HG03469 (cell line): Measurements from ENCODE around the gene FBXO4.
A peak's percentile ranks its signal among the peaks of the same experiment; 100 is the strongest.
"Not testable (repeated sequence)": the region's sequence is repeated elsewhere in the genome, so short reads cannot be mapped to it uniquely, and the experiment has no call there.

ENCODE experiments used
- ATAC-seq: cut with Tn5 transposase; IDR thresholded peaks from one replicate; pipeline ENCODE4 v1.9.1; 2021; ENCODE audit warnings: mild to moderate bottlenecking, moderate library complexity, moderate number of reproducible peaks; ENCODE audit not compliant: unreplicated experiment

FBXO4 gene

DNA sequence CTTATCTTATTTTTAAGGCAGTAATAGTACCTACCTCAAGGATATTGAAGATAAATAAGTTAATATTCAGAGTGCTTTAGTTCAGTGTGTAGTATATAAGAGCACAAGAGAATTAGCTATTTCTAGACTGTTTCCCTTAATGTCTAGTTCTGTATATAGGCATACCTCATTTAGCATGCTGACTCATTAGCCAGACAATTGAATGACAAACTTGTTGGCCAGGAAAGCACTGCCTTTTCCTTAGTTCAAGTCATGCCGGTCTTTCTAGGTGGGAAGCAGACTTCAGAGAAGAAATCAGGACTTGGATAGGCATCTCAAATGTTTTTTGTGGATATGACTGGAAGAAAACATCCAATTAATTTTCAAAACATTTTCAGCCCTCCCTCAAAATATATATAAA is 3.2 kb upstream of the FBXO4 start:
- ATAC-seq: no peak

DNA sequence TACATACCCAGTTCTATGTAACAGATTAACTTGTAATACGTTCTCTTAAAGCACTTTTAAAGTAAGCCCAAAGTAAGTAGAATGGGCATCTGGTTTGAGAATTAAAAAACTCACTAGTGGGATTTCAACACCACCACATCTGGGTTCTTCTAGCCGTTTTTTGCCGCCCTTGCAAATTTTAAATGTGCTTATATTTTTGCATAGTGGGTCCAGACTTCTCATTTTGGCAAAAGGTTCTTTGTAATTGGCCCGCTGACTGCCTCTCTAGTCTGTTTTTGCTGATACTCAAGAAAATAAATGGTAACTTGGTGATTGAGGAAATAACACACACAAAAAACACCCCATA is 582 bp upstream of the FBXO4 start:
- ATAC-seq: no peak

DNA sequence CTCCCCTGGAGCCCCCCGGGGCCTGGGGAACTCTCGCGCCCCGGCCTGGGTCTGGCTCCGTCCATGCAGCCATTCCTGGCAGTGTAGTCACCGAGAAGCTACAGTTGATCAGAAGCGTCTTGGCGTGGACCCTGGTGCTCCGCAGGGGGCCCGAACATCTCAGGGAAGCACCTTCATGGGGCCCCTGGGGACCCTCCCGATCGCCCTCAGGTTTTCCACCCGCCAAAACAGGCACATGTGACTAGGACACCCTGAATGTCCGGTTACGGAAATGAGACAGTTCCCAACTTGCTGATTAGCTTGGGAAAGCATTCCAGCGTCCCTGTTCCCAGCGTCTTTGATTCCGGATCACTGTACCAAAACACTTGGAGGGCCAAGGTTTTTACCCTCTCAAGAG is 472 bp downstream of the FBXO4 start:
- peak; percentile 9 for ATAC-seq

DNA sequence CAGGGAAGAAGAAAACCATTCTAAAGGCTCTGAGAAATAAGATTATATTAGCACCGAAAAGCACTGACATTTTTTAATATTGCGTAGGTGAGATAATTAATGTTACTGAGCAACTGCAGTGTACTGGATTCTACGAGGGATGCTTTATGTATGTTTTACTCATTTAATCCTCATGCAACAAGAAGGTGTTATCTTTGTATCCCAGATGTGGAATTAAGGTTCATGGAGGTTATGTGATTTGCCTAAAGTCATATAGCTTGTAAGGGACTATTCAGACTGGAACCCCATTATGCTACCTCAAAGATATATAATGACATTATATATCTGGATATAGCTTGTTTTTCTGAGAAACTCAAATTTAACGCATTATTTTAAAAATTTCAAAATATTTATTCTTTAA is 2.5 kb downstream of the FBXO4 start:
- no peak for ATAC-seq

DNA sequence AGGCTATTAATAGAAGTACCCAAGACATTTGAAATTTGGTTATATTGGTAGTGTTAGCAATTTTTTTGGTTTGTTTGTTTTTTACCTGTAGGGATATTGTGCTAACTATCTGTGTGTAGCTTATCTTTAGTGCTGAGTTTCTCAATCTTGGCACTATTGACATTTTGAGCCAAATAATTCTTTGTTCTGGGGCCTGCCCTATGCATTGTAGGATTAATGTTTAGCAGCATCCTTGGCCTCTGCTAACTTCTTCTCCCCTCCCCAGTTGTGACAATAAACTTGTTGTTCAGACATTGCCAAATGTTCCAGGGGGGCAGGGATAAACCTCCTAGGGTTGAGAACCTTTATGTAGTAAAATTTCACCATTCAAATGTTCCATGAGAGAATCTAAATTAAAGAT is 4.0 kb downstream of the FBXO4 start:
- no peak for ATAC-seq

DNA sequence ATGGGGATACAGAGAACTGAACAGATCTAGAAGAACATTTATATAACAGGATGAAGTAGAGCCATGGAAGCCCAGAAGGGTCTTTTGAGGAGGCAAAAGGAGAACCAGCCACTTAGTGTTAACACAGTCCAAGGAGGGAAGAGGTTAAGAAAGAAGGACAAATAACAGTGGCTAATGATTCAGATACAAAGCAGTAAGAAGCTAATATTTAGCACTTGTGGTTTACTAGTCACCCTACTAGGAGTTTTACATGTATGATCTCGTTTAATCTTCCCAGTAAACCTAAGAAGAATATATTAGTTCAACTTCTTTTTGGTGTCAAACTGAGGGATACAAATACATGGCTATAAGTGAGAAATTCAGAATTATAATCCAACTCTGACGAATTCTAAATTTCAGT is 7.7 kb downstream of the FBXO4 start:
- no peak for ATAC-seq

DNA sequence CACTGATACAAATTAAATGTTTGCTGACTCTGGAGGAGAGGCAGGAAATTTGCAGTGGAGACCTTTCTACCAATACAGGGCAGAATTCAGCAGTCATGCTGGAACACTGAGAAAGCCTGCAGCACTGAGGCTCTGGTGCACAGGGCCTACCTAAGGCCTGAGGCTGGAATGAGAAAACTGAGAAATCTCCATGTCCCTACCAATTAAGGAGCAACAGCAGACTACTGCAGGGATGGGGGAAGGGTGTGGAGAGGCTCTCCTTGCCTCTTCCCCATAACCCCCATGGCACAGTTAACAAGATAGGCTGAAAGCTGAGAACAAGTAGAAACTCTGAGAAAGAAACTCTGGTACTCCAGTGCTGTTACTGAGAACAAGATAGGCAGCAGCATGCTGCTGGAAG is 10.5 kb downstream of the FBXO4 start:
- ATAC-seq: no peak

DNA sequence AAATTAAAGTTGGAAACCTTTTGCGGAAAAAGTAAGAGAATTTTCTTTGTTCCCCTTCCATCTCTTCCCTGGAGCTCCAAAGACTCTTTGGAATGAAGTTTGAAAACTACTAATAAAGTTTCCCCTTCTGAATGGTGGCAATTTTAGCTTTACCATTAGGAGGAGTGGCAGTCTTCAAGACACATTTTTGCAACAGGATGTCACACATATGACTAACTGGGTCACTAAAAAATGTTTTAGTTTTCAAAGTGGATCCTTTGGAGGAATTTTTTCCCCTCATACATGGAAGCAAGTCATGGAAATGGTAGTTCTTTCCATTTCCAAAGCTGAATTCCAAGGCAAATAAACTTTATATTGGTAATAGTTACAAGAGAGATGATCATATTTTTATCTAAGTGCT is 15.6 kb downstream of the FBXO4 start:
- no peak for ATAC-seq

DNA sequence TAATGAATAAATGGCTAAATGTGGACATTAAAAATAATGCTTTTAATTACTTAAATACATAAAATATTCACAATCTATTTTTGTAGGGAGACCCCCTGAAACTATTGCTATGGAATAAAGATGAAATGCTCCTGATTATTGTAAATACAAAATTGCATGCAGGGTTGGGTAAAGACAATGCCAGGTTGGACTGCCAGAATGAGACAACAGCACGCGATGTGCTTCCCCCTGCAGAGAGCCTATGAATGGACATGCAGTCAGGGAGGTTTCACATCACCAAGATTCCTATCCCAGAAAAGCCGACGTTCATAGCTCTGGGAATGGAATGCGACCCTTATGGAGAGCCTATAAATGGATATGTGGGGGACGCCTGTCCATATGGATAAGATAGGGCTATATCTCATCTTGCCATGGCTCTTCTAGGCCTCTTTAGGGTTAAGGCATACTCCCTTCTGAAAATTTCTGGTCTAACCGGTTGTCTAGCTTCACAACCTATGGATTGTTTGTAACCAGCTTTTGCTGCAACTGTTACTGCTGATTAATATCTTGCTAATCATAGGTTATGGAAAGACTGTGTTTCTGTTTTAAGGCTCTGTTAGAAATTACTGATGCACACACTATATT is 20.4 kb downstream of the FBXO4 start:
- not testable (repeated sequence) for ATAC-seq

DNA sequence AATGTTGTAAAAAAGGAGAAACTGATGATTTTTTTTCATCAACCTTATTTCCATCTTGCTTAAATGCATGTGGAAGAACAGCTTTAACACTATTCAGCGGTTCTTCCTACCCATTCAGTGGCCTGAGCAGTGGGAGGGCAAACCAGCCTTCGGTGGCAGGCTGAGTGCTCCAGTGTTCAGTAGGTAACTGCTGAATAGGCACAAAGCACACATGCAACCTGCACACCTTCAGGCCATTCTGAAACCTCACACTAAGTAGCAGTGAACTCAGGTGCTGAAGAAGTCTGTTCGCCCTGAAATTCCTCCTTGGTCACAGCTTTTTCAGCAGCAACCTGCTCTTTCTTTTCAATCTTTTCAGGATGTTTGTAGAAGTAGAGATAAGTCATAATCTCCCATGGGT is 26.1 kb downstream of the FBXO4 start:
- ATAC-seq: no peak

DNA sequence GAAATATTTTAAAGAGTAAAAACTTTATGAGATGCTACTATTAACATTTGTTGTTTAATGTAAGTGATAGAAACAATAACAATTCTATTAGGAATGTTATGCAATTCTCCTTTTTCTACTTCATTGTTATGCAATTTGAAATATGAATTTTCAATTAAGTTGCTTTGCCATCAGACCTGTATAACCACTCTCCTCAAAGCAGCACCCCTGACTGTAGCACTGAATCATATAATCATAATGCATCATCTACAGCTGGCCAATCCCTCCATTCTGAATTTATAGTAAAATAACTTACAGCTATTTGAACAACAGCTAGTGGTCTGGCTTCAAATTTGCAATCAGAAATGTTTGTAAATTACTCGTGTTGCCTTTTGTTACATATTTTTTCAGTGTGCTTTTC is 29.2 kb downstream of the FBXO4 start:
- ATAC-seq: no peak

DNA sequence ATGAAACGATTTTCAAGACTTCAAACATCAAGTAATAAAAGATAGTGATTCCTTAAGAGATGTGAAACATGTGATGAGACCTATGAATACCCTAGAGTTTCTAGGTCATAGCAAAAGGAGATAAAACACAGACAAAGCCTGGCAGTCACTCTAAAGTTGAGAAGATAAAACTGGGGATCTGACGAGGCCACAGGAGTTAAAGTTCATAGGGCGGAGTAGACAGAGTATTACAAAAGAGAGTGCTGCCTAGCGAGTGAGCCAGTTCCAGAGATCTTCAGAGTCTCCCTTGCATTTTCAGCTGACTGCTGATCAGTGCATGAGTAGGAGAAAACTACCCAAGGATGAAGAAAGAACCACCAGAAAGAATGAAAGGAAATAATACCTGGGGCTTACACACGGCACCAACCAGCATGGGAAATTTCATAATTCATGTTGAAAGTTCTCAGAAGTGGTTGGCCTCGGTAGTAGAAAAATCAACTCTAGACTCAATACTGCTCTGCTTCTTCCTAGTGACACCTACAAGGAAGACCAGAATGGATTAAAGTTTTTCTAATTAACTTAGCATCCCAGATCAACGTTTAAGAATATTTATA is 30.4 kb downstream of the FBXO4 start:
- ATAC-seq: no peak

DNA sequence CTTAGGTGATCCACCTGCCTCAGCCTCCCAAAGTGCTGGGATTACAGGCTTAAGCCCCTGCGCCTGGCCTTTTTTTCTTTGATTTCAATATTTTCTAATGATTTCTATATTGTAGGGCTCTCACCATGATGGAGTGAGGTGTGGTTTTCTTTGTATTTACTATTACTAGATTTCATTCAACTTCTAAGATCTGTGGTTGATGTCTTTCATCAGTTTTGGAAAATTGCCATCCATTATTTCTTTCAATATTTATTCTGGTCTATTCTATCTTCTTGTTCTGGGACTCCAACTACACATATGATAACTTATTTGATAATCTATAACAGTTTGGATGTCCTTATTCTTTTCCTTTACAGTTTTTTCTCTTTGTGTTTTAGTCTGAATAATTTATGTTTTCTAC is 31.9 kb downstream of the FBXO4 start:
- no peak for ATAC-seq

DNA sequence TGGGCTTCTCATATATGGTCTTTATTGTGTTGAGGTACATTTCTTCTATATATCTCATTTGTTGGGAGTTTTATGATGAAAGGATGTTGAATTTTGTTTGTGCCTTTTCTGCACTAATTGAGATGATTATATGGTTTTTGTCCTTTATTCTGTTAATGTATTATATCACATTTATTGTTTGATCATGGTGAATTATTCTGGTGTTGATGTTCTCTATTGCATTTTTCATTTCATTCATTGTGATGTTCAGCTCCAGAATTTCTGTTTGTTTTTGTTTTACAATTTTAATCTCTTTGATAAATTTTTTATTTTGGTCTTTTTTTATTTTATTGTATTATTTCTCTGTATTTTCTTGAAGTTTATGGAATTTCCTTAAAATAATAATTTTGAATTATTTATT is 35.4 kb downstream of the FBXO4 start:
- no peak for ATAC-seq

DNA sequence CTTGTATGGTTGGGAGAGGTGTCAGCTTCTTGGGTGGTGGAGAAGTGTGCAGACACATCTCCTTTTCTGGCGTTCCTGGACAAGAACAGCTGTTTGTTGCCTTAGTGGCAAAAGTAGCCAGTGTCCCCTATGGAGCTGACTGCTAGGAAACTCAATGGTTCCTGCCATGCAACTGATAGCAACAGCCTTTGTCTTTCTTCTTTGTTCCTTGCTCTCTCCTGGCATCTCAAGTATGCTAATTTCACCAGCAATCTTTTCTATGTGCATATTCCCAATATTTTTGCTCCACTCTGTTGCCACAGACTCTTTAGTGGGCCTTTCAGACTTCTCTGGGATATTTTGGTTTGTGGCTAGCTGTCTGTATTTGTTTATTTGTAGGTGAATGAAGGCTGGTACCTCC is 36.7 kb downstream of the FBXO4 start:
- no peak for ATAC-seq

DNA sequence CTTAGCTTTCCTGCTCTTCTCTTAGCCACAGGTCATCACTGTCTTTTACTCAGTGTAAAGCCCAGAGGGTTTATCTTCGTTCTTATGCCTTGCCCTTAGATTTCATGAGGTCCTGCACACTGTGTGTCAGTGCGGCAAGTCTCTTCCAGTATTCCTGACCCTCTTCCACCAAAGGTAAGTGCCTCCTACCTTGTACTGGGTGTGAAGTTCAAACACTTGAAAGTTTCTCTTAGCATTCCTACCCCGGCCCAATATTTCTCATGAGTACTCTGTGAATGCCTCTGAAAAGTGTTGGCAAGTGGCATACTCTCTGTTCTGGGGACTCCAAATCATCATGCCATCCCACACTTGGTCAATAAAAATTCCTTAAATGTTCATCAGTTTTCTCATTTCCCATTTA is 37.4 kb downstream of the FBXO4 start:
- ATAC-seq: no peak

DNA sequence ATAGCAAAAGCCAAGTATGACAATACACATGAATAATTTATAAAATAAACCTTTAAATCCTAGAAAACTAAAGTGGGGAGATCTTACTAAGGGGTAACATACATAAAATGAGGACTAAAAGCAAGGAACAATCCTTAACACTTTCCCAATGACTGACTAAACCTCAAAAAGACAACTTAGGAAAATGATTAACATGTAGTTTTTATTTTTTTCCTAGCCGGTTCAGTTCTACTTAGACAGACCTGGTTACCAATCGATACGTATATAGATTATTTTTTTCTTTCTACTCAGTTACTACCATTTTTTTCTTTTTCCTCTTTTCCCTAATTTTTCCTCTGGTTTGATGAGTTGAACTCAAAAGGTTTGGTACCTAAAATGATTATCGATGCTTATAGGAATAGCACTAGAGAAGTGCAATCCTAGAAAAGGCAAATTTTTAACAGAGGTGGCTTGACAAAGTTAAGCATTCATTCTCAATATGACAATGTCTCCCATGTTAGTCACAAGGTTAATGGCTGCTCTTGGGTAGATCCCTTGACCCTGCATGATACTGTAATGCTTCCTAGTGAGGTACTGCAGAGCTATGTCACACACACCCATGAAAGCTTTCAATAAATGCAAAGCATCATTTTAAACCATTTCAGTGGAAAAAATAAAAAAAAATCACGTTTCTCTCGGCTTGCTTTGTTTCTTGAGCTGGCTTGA is 41.5 kb downstream of the FBXO4 start:
- ATAC-seq: no peak

DNA sequence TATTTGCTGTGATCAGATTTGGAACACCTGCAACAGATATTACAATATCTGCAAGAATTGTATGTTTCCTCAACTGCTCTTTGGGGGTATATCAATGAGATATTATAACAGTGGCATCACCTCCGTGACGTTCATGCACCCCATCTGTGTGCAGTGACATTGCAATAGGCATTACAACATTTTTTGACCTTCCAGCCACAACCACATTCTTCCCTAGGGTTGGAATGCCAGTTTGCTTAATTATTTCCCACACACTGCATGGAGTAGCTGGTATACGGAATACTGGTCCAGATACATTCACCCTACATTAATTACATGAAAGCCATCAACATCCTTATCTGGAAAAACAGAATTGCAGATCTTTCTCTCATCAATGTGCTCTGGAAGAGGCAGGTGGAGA is 42.3 kb downstream of the FBXO4 start:
- ATAC-seq: no peak

DNA sequence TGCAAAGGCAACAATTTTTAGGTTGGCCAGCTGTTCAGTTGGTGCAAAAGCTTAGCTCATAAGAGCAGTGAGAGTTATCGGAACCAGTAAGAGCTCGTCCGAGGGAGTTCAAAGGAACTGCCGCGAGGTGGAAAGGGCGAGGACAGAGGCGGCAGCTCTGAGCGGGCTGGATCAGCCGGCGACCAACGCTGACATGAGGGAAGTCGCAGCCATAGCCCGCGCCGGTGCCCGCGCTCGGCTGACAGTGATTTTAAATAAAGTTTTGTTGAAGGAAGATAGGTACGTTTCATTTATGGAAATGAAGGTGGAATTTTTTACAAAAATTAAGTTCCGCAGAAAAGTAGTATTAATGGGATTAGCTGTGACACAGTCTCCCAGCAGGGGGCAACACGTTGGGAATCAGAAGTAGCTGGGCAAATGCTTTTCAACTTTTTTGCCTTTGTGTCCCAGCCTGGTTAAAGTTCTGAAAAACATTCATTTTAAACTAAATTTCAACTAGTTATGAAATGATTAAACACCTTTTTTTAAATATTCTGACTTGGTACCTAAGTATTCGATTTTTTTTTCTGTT is 43.2 kb downstream of the FBXO4 start:
- no peak for ATAC-seq

DNA sequence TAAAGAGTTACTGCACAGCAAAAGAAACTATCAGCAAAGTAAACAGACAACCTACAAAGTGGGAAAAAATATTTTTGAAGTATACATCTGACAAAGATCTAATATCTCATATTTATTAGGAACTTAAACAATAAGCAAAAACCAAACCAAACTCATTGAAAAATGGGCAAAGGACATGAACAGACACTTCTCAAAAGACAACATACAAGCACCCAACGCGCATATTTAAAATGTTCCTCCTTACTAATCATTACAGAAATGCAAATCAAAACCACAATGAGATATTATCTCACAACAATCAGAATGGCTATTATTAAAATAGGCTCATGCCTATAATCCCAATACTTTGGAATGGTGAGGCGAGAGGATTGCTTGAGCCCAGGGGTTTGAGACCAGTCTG is 48.0 kb downstream of the FBXO4 start:
- no peak for ATAC-seq

DNA sequence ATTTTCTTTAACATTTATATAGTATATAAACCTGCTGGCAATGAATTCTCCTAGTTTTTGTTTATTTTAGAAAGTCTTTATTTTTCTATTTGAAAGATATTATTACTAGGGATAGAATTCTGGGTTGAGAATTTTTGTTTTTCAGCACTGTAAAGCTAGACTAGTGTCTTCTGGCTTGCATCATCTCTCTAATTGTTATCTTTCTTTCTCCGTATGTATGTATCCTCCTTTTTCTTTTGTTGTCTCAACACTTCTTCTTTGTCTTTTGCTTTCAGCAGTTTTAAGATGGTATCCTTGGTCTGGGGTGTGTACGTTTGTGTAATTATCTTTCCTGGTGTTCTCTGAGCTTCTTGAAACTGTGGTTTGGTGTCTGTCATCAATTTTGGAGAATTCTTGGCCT is 48.8 kb downstream of the FBXO4 start:
- no peak for ATAC-seq

DNA sequence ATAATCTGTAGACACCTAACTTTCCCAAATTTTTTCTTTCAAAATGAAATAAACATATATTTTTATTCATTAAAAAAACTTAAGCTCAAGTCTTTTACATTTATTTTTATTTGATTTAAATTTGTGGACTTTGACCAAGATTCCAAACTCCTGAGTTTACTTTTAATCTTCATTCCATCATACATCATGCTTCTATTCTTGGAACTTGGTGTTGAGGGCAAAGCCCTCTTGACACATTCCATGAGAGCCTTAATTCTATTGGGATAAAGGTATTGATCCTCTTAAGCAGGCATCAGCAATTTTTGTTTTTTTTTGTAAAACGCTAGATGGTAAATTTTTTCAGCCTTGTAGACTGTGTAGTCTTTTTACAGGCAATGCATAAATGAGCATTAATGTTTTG is 53.6 kb downstream of the FBXO4 start:
- ATAC-seq: no peak
